CD4-positive, alpha-beta T cell treated with Interleukin-21 for 1 hour (primary cell): ENCODE measurements around the gene MOAP1.
"Not testable (repeated sequence)": the region's sequence is repeated elsewhere in the genome, so short reads cannot be mapped to it uniquely, and the experiment has no call there.

Experiments used
- DNase-seq: peaks from one replicate; pipeline ENCODE4 v3.0.0-alpha.2; 2020

The MOAP1 gene

GRCh38 chr14:93142854-93143652 lies 41.6 kb downstream of the MOAP1 start:
- DNase-seq = no peak

GRCh38 chr14:93137864-93138263 lies 46.8 kb downstream of the MOAP1 start:
- DNase-seq = no peak

- not testable (repeated sequence) for DNase-seq
Observed at GRCh38 chr14:93136508-93136907, 48.2 kb downstream of the MOAP1 start.

GRCh38 chr14:93136009-93136408 lies 48.7 kb downstream of the MOAP1 start:
- DNase-seq = no peak

GRCh38 chr14:93135399-93135798 lies 49.3 kb downstream of the MOAP1 start:
- DNase-seq = no peak

GRCh38 chr14:93133464-93133863 lies 51.2 kb downstream of the MOAP1 start:
- no peak for DNase-seq

GRCh38 chr14:93132472-93133065 lies 52.1 kb downstream of the MOAP1 start:
- peak; percentile 46 for DNase-seq
